ENCODE measurements around the gene SLC9A3.

The SLC9A3 gene

GRCh38 chr5:430214-430925 is 93.9 kb downstream of the SLC9A3 start:
- DNase-seq (ENCODE audit: low read depth, low spot score) = no peak

GRCh38 chr5:429453-430188 is 94.6 kb downstream of the SLC9A3 start:
- peak; percentile 33 for DNase-seq (ENCODE audit: low read depth, low spot score)

- DNase-seq (ENCODE audit: low read depth, low spot score) = no peak
These were observed 95.3 kb downstream of the SLC9A3 start for GRCh38 chr5:428754-429452.

- no peak for DNase-seq (ENCODE audit: low read depth, low spot score)
These were observed 96.0 kb downstream of the SLC9A3 start for GRCh38 chr5:428219-428618.

GRCh38 chr5:427415-428087 is 96.7 kb downstream of the SLC9A3 start:
- DNase-seq (ENCODE audit: low read depth, low spot score) = no peak

- no peak for DNase-seq (ENCODE audit: low read depth, low spot score)
These were observed 97.8 kb downstream of the SLC9A3 start for GRCh38 chr5:426392-426976.

- DNase-seq (ENCODE audit: low read depth, low spot score) = no peak
These were observed 98.5 kb downstream of the SLC9A3 start for GRCh38 chr5:425714-426113.

GRCh38 chr5:424301-425110 is 99.7 kb downstream of the SLC9A3 start:
- DNase-seq (ENCODE audit: low read depth, low spot score) = no peak

- DNase-seq (ENCODE audit: low read depth, low spot score) = no peak
These were observed 100.5 kb downstream of the SLC9A3 start for GRCh38 chr5:423626-424261.

GRCh38 chr5:423233-423565 is 101.0 kb downstream of the SLC9A3 start:
- DNase-seq (ENCODE audit: low read depth, low spot score) = no peak

GRCh38 chr5:422323-423232 is 101.7 kb downstream of the SLC9A3 start:
- no peak for DNase-seq (ENCODE audit: low read depth, low spot score)

- no peak for DNase-seq (ENCODE audit: low read depth, low spot score)
These were observed 102.3 kb downstream of the SLC9A3 start for GRCh38 chr5:421901-422300.

- no peak for DNase-seq (ENCODE audit: low read depth, low spot score)
These were observed 102.9 kb downstream of the SLC9A3 start for GRCh38 chr5:421287-421880.

GRCh38 chr5:420632-421286 is 103.5 kb downstream of the SLC9A3 start:
- DNase-seq (ENCODE audit: low read depth, low spot score) = no peak

Data from smooth muscle cell of the brain vasculature (primary cell).